HepG2 (cell line): Measurements from ENCODE around the gene ZBTB2. TPM values are rescaled to one million over a fixed set of nuclear protein-coding genes. Genes with fewer than 3 reads are reported as not detected.

Source experiments
- ATF1 ChIP-seq: IDR thresholded peaks from 2 replicates; pipeline ENCODE4 v1.6.1; 2016; ENCODE audit warnings: mild to moderate bottlenecking, control low read depth
- CBFB ChIP-seq: sonication (generic); formaldehyde crosslinking; IDR thresholded peaks from 2 replicates; pipeline ENCODE4 v1.4.0; 2020; ENCODE audit warnings: missing genetic modification reagents
- CBX2 ChIP-seq, 2 experiments: fragments of 200-600 bp in 1 of 2; sonication (generic); formaldehyde crosslinking in 1 of 2; IDR thresholded peaks; 2 replicates each; pipeline versions ENCODE4 v1.7.0 to v1.8.1; 2018 to 2022; ENCODE audit warnings: low read depth in 2 of 2, low read length in 1 of 2, mild to moderate bottlenecking in 1 of 2, missing genetic modification reagents in 1 of 2
- CENPT ChIP-seq: sonication (generic); formaldehyde crosslinking; IDR thresholded peaks from 2 replicates; pipeline ENCODE4 v1.8.0; 2022; ENCODE audit warnings: low read depth, mild to moderate bottlenecking, moderate library complexity, missing genetic modification reagents
- DR1 ChIP-seq: sonication (generic); formaldehyde crosslinking; IDR thresholded peaks from 2 replicates; pipeline ENCODE4 v1.8.0; 2021; ENCODE audit warnings: mild to moderate bottlenecking, missing genetic modification reagents, inconsistent platforms
- ELK4 ChIP-seq: sonication (generic); formaldehyde crosslinking; IDR thresholded peaks from 2 replicates; pipeline ENCODE4 v1.9.0; 2021; ENCODE audit warnings: missing genetic modification reagents, borderline replicate concordance
- ERF ChIP-seq: IDR thresholded peaks from 2 replicates; pipeline ENCODE4 v1.6.1; 2018; ENCODE audit warnings: missing biosample characterization, missing genetic modification reagents
- FOXC1 ChIP-seq: sonication (generic); formaldehyde crosslinking; IDR thresholded peaks from 2 replicates; pipeline ENCODE4 v1.8.0; 2022; ENCODE audit warnings: mild to moderate bottlenecking, missing genetic modification reagents, borderline replicate concordance
- HNF4G ChIP-seq, 2 experiments: sonication (generic) in 1 of 2; formaldehyde crosslinking in 1 of 2; IDR thresholded peaks; 2 replicates each; pipeline versions ENCODE4 v1.4.0 to v1.6.1; 2011 to 2020; ENCODE audit warnings: borderline replicate concordance in 2 of 2, low read depth in 2 of 2, mild to moderate bottlenecking in 2 of 2, low read length in 1 of 2, missing genetic modification reagents in 1 of 2, moderate library complexity in 1 of 2
- ISL2 ChIP-seq: sonication (generic); formaldehyde crosslinking; IDR thresholded peaks from 2 replicates; pipeline ENCODE4 v1.5.0; 2020; ENCODE audit warnings: missing genetic modification reagents
- JARID2 ChIP-seq: sonication (generic); formaldehyde crosslinking; IDR thresholded peaks from 2 replicates; pipeline ENCODE4 v1.8.1; 2023; ENCODE audit warnings: missing genetic modification reagents, inconsistent platforms; ENCODE audit not compliant: insufficient replicate concordance
- JUND ChIP-seq: sonication (generic); formaldehyde crosslinking; IDR thresholded peaks from 2 replicates; pipeline ENCODE4 v1.8.0; 2022; ENCODE audit warnings: mild to moderate bottlenecking, missing genetic modification reagents
- MEF2D ChIP-seq: sonication (generic); formaldehyde crosslinking; IDR thresholded peaks from 2 replicates; pipeline ENCODE4 v1.5.1; 2020; ENCODE audit warnings: mild to moderate bottlenecking, missing genetic modification reagents
- MTF2 ChIP-seq: sonication (generic); formaldehyde crosslinking; IDR thresholded peaks from 2 replicates; pipeline ENCODE4 v1.5.0; 2020; ENCODE audit warnings: missing genetic modification reagents, borderline replicate concordance
- RORA ChIP-seq: sonication (generic); formaldehyde crosslinking; IDR thresholded peaks from 2 replicates; pipeline ENCODE4 v1.5.0; 2020; ENCODE audit warnings: mild to moderate bottlenecking, missing genetic modification reagents, moderate library complexity
- TFDP1 ChIP-seq: IDR thresholded peaks from 2 replicates; pipeline ENCODE4 v1.6.1; 2016; ENCODE audit warnings: missing compliant biosample characterization, missing genetic modification reagents, borderline replicate concordance
- ZBTB10 ChIP-seq: sonication (generic); formaldehyde crosslinking; IDR thresholded peaks from 2 replicates; pipeline ENCODE4 v1.4.0; 2020; ENCODE audit warnings: missing genetic modification reagents, borderline replicate concordance
- ZNF33B ChIP-seq: sonication (generic); formaldehyde crosslinking; IDR thresholded peaks from 2 replicates; pipeline ENCODE4 v1.5.1; 2020; ENCODE audit warnings: mild to moderate bottlenecking, missing genetic modification reagents
- ZNF577 ChIP-seq: sonication (generic); formaldehyde crosslinking; IDR thresholded peaks from 2 replicates; pipeline ENCODE4 v1.4.0; 2020; ENCODE audit warnings: mild to moderate bottlenecking, low read depth, missing genetic modification reagents, borderline replicate concordance
- ZNF788 ChIP-seq: sonication (generic); formaldehyde crosslinking; IDR thresholded peaks from 2 replicates; pipeline ENCODE4 v1.5.0; 2020; ENCODE audit warnings: mild to moderate bottlenecking, missing genetic modification reagents, borderline replicate concordance
- ZUFSP ChIP-seq: sonication (generic); formaldehyde crosslinking; IDR thresholded peaks from 2 replicates; pipeline ENCODE4 v1.9.0; 2021; ENCODE audit warnings: missing genetic modification reagents, mild to moderate bottlenecking, borderline replicate concordance
- polyA plus RNA-seq, 8 experiments: library from polyadenylated mRNA; depleted of rRNA in 3 of 8; stranded (reverse) in 7 of 8; unstranded in 1 of 8; fragments of >200 nt; fragmentation: Illumina TruSeq in 4 of 8; extraction: Trizol in 4 of 8; gene quantifications; 2 replicates each; pipeline versions ENCODE4 v1.2.1 to v1.2.3, GENCODE V29; 2011 to 2016; ENCODE audit warnings: low read depth in 4 of 8, missing spikeins in 1 of 8, mixed read lengths in 1 of 8; ENCODE audit not compliant: insufficient read depth in 1 of 8
- total RNA-seq, 5 experiments: library from RNA; depleted of rRNA; stranded (reverse); fragments of >200 nt; fragmentation: Illumina TruSeq; extraction: Trizol; gene quantifications; 2 replicates each; pipeline ENCODE4 v1.2.3, GENCODE V29; 2016; ENCODE audit warnings: low read depth in 1 of 5

Gene ZBTB2
- total and polyA plus RNA-seq, 2 of the 13 experiments (the other 11 are each of a cell fraction or from before 2014, with no cell fraction given) = 15.4 to 22.8 TPM

GRCh38 chr6:151325075-151326050 is 66.0 kb downstream of the ZBTB2 start (continued):
- TF ChIP-seq ZBTB10 (CRISPR knock-in tag) (no peak), ZNF33B (CRISPR knock-in tag) (peak; percentile 71; the same call in 1 of the 2 replicates), ISL2 (CRISPR knock-in tag) (no peak), CBFB (CRISPR knock-in tag) (0 out of 2 replicates have a peak, but pooled peaks have one; percentile 37), RORA (no peak), HNF4G (IDR thresholded peaks at IDR 0.05; ENCODE audit: borderline replicate concordance, low read depth, low read length) (no peak), HNF4G (CRISPR knock-in tag; IDR thresholded peaks at IDR 0.05; ENCODE audit: borderline replicate concordance, low read depth) (no peak), ERF (CRISPR knock-in tag) (no peak; the same call in 1 of the 2 replicates), CENPT (no peak), JARID2 (CRISPR knock-in tag) (no peak), FOXC1 (0 out of 2 replicates have a peak, but pooled peaks have one; percentile 37), TFDP1 (CRISPR knock-in tag) (peak; percentile 66; the same call in 1 of the 2 replicates), ZNF577 (CRISPR knock-in tag) (no peak), DR1 (CRISPR knock-in tag) (no peak), ELK4 (no peak), MEF2D (no peak), JUND (CRISPR knock-in tag) (no peak), ATF1 (CRISPR knock-in tag) (no peak), MTF2 (CRISPR knock-in tag) (0 out of 2 replicates have a peak, but pooled peaks have one; percentile 21), CBX2 (IDR thresholded peaks at IDR 0.05; ENCODE audit: low read depth, low read length) (no peak), CBX2 (CRISPR knock-in tag; IDR thresholded peaks at IDR 0.05; ENCODE audit: low read depth) (no peak), ZUFSP (no peak), ZNF788 (CRISPR knock-in tag) (no peak)
